HG02938 (cell line): ENCODE data around the gene GLT8D2.
"Not testable (repeated sequence)": the region's sequence is repeated elsewhere in the genome, so short reads cannot be mapped to it uniquely, and the experiment has no call there.

Source experiments
- ATAC-seq: cut with Tn5 transposase; IDR thresholded peaks from one replicate; pipeline ENCODE4 v1.9.1; 2021; ENCODE audit warnings: mild to moderate bottlenecking, moderate library complexity; ENCODE audit not compliant: unreplicated experiment

The GLT8D2 gene

DNA sequence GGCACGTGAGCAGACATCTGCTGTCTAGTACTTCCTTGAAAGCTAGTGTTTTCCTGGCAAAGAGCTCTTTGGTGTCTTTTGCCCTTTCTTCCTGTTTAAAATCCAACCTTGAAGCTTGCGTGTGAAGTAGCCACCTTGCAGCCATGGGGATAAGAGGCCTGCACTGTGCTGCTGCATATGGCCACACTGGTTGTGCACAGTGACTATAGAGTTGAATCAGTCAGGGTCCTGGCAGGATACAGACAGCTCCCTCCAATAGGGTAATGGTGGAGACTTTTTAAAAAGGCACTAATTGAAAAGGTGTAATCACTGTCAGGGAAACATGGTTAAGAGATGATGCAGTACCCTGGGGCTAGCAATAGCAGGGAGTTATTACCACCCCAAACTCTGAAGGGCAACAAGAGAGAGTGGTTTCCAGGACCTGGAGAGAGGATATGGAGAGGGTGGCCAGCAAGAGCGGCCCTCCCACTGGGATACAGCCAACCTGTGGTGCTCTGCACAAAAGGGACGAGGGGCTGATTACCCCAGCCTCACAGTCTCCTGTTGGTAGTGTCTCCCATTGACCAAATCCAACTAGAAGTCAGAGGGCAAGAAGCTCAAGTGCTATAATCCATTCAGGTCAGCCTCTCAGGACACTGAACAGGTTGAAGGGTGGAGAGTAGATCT lies 4.8 kb upstream of the GLT8D2 start:
- ATAC-seq, result no peak

DNA sequence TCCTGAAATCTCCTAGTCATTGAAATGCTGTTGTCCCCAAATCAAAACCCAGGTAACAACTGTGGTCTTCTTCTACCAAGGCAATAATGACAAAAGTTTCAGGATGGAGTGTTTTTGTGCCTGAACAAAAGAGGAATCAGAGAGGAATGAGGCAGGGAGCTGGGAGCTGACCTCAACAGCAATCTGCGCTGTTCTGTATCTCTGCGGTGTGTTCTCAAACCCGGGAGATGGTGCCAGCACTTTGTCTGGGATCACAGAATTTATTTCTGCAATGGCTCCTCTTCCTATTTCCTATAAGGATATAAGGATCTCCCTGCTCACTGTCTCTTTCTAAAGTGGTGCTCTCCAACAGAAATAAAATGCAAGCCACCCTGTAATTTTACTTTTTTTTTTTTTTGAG lies 449 bp upstream of the GLT8D2 start:
- no peak for ATAC-seq

DNA sequence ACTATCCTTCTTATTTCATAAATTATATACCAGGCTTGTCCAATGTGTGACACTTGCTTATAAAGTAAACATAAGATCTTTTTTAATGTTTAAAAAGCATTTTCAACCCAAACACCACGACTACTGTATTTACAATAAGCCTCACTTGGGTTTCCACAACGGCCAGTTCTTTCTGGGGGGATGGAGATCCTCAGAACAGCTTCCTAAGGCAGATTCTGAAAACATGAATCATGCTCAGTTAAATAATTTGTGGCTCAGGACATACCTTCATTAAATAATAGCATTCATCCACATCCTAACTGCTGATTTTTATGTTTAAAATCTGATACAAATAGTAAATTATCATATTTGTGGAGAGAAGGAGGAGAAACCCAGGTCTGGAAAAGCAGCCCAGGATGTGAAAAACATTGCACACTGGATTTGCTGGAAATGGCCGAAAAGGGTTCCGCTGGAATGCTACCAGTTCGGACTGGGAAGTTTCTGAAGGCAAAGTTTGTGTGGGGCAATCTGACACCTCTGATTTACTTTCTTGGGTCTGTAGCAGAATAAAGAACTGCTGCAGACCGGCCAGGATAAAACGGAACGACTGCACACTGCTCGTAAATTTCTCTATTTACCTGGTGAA lies 597 bp downstream of the GLT8D2 start:
- ATAC-seq, result no peak

DNA sequence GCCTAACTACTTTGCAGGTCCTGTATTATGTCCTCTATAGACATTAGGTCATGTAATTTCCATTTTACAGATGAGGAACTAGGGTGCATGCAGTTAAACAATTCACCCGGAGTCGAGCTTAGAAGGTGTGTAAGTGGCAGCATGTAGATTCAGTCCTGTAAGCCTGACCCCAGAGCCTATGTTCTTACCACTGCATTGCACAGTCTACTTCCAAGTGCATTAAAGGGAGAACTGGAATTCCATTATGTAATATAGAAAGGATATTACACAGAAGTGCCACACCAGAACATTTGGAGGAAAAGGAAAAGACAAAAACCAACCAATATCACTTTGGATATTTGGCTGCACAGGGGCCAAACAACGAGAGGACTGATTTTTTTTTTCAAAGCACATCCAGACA lies 1.2 kb downstream of the GLT8D2 start:
- no peak for ATAC-seq

DNA sequence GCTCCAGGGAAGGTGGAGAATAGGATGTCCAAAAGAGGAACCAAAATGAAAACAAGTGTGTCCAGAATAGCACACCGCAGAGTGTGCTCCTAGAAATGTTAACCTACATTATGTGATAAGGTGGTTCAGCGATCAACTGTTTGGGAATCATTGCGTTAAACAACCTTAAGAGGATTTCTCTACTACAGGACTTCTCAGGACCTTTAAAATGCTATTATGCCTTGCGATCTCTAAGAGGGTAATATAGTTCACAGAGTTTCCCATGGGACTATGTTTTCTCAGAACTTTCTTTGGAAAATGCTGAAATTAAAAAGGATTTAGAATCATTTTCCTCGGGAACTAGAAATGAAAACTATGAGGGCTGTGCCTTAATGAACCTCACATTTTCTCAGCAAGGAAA lies 1.8 kb downstream of the GLT8D2 start:
- ATAC-seq, result no peak

DNA sequence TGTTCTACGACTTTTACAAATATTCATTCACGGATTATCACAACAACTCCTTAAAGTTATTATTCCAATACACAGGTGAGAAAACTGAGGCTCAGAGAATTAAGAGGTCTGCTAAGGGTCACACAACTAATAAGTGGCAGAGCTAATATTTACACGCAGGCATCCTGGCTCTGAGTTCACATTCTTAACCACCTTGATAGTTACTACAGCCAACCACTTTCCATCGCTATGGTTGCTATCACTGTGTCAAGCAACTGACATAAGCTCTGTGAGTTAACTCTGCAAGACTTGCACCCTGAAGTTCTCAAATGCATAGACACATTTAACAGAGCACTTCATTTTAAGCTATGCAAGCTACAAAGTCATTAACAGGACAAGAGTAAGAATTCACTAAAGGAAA lies 3.7 kb downstream of the GLT8D2 start:
- no peak for ATAC-seq

DNA sequence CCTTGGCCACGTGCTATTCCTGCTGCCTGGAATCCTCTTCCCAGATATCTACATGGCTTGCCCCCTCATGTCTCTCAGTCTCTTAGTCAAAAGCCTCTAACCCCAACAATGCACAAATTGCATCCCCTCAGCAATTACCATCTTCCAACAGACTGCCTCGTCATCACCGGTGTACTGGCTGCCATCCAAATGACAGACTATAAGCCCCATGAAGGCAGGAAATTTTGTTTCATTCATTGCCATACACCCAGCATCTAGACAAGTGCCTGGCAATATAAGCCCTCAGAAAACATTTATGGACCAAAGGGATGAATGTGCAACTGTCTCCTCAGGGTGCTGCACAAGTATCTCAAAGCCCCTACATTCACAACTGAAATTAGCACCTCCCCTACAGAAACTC lies 5.8 kb downstream of the GLT8D2 start:
- ATAC-seq, result no peak

DNA sequence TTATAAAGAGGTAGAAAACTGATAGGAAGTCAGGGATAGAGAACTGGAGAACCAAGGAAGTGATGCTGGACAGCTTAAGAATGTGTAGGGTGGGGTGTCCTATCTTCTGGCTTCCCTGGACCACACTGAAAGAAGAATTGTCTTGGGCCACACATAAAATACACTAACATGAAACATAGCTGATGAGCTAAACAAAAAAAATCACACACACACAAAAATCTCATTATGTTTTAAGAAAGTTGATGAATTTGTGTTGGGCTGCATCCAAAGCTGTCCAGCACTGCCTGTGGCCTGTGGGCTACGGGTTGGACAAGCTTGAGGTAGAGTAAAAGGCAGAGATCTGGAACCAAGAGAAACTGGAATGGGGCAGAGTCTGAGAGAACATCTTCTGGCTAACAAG lies 7.4 kb downstream of the GLT8D2 start:
- no peak for ATAC-seq

DNA sequence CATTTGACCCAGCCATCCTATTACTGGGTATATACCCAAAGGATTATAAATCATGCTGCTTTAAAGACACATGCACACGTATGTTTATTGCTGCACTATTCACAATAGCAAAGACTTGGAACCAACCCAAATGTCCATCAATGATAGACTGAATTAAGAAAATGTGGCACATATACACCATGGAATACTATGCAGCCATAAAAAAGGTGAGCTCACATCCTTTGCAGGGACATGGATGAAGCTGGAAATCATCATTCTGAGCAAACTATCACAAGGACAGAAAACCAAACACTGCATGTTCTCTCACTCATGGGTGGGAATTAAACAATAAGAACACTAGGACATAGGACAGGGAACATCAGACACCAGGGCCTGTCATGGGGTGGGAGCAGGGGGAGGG lies 10.2 kb downstream of the GLT8D2 start:
- not testable (repeated sequence) for ATAC-seq

DNA sequence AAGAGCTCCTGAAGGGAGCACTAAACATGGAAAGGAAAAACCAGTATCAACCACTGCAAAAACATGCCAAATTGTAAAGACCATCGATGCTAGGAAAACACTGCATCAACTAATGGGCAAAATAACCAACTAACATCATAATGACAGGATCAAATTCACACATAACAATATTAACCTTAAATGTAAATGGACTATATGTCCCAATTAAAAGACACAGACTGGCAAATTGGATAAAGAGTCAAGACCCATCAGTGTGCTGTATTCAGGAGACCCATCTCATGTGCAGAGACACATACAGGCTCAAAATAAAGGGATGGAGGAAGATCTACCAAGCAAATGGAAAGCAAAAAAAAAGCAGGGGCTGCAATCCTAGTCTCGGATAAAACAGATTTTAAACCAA lies 13.8 kb downstream of the GLT8D2 start:
- not testable (repeated sequence) for ATAC-seq

DNA sequence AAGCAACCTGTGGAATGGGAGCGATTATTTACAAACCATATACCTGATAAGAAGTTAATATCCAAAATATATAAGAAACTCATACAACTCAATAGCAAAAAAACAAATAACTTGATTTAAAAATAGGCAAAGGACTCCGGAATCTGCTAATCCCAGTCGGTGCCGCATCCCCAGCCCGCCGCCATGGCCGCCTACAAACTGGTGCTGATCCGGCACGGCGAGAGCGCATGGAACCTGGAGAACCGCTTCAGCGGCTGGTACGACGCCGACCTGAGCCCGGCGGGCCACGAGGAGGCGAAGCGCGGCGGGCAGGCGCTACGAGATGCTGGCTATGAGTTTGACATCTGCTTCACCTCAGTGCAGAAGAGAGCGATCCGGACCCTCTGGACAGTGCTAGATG lies 19.4 kb downstream of the GLT8D2 start:
- ATAC-seq, result not testable (repeated sequence)

DNA sequence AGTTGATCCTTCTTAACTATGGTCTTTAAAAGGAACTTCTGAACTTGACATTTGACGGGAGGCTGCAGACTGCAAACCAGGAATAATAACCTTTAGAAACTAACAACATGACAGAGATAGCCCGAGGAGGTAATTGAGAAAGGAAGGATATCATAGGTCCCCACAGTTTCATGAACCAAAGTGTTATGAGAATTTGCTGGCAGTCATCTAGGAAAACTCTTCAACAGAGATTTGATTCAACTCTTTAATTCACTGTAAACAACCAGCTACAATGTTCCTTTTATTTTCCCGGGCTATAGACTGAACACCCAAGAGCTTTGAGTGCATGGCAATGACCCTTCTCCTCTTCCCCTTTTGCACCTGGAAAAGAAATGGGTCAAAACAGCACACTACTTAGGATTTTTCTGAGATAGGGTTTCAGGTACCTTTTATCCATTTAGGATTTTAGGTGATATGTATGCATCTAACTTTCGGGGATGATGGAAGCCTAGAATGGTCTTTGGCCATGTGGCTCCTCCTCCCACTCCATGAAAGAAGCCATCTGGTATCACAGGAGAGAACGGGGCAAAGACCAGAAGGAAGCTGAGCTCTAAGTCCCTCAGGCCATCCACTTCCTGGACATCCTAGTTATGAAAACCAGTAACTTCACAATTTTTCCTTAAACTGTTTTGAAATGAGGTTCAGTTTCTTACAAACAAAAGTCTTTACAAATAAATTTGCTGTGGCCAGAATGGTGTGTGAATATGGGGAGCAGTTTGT lies 23.0 kb downstream of the GLT8D2 start:
- no peak for ATAC-seq

DNA sequence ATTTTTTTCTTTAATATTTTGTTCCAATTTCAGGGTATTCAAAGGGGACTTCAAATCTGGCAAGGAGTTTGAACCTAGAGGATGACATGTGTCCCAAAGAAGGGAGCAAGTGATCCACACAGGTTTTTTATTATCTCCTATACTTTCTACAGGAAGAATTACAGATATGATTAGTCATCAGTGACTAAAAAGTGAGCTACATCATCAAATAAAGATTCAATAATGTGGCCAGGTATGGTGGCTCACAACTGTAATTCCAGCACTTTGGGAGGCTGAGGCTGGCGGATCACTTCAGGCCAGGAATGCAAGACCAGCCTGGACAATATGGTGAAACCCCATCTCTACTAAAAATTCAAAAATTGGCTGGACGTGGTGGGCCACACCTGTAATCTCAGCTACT lies 24.2 kb downstream of the GLT8D2 start:
- ATAC-seq, result no peak

DNA sequence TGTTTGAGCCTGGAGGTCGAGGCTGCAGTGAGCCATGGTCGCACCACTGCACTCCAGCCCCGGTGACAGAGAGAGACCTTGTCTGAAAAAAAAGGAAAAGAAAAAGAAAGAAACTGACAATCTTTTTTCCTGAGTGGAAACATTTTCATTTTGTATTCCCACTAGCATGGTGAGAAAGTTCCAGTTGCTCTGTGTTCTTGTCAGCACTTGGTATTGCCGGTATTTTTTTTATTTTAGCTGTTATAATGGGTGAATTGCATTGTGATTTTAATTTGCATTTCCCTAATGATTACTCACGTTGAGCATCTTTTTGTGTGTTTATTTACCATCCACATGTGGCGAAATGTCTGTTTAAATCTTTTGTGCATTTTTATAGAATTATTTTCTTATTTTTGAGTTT lies 25.6 kb downstream of the GLT8D2 start:
- no peak for ATAC-seq

DNA sequence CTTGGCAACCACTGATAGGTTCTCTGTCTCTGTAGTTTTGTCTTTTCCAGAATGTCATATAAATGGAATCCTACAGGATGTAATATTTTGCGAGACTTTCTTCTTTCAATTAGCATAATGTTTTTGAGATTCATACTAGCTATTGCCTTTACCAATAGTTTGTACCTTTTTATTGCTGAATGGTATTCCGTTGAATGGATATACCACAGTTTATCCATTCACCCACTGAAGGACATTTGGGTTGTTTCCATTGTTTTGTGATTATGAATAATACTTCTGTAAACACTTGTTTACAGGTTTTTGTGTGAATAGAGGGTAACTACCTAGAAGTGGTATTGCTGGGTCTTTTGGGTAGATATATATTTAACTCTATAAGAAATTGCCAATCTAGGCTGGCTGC lies 26.3 kb downstream of the GLT8D2 start:
- no peak for ATAC-seq

DNA sequence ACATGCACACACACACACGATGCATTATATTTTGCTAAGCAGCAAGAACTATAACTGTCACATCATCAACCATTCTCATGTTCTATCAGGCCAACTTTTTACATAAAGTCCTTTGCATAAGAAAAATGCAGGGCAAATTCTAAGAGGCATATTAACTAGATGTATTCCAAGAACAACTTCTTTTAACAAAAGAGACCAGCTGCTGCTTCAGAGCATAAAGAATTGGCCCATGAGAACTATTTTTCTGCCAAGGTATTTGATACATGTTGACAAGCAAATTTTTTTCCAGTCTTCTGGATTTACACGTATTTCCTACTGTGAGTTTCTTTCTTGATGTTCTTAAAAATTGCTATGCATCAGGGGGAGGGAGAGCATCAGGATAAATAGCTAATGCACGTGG lies 27.2 kb downstream of the GLT8D2 start:
- no peak for ATAC-seq

DNA sequence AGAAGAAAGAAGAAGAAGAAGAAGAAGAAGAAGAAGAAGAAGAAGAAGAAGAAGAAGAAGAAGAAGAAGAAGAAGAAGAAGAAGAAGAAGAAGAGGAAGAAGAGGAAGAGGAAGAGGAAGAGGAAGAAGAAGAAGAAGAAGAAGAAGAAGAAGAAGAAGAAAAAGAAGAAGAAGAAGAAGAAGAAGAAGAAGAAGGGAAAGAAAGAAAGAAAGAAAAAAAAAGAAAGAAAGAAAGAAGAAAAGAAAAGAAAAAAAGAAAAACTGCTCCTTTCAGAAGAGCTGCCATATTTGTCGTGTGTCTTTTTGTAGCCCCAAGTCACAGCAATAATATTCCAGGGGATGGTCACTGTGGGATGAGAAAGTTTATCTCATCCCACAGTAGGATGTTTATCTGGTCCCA lies 28.1 kb downstream of the GLT8D2 start:
- not testable (repeated sequence) for ATAC-seq

DNA sequence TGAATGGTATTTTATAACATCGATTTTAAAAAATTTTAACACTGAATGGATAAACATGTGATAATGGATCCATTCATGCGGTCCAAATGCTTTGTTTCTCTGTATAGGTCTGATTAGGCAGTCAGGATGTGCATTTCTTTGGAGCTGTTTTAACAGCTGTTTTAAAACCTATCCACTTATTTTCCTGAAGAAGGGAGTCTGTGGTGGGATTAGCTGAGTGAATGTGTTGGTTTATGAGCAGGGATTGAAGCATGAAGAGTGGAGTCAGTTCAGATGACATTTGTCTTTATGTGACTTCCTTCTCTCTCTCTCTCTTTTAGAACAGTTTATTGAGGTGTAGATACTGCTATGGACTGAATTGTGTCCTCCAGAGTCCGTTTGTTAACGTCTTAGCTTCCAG lies 37.7 kb downstream of the GLT8D2 start:
- no peak for ATAC-seq

DNA sequence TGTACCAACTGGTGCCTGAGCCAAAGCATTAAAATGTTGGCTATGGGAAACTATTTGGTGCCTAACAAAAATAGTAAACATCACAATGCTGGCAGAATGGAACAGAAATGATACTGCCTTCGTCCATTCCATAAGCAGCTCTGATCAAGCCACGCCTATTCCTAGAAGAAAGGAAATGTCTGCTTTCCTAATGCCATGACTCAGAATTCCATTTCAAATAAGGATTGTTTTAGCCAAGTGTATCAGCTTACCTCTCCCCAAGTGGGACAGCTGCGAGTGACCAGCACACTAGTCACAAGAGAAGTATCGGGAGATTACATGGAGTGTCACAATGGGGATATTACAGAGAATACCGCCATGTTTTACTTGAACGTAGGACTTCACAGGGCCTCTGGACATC lies 38.7 kb downstream of the GLT8D2 start:
- no peak for ATAC-seq

DNA sequence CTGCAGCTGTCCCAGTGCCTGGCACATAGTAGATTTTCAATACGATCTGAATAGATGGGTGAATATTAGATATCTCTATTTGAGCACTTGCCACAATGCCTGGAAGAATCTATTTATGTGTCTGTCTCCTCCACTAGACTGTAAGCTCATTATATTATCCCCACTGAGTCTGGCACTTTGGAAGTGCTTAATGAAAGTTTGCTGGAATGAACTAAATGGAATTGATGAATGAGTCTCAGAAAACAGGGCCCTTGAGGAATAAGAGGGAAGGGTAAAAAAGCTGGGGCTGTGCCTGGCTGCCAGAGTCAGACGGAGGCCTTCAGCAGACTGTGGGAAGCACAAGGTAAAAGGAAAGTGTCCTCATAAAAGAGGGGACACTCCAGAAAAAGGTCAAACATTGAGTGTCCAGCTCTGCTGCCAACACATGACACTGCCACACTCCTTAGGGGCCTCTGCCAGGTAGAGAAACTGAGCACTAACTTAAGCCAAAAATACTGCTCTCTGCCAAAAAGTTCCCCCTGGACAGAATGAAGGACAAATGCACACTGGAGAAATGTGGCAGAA lies 39.3 kb downstream of the GLT8D2 start:
- no peak for ATAC-seq

DNA sequence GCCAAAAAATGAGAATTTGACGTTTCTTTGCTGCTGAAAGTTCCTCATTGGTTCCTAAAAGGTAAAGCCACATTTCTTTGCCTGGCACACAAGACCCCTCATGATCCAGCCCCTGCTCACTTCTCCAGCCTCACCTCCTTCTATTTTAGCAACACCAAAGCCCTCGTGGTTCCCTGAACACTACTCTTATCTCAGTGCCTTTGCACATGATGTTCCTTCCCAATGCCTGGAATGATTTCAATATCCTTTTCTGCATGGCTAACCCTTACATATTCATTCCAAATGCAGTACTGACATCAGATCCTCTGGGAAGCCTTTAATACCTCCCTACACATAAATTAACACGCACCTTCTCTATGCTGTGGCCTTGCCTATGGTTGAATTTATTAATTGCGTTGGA lies 39.9 kb downstream of the GLT8D2 start:
- ATAC-seq, result no peak

DNA sequence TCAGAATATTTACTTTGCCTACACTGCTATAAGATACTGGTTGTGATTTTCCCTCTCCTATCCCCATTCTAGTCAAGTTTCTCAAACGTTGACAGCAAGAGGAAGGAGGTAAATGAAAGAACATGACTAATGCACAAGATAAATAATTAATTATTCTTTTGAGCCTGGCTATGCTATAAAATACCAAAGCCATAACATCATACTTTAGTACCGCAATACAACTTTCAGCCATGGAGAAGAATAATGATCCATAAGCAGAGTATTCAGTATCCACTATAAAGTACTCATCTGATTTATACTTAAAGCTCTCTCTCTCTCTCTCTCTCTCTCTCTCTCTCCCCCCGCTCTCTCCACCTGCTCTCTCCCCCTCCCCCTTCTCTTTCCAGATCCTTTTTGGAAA lies 43.1 kb downstream of the GLT8D2 start:
- ATAC-seq, result no peak
